Measurements from ENCODE around the gene BABAM1. TPM values are rescaled to one million over a fixed set of nuclear protein-coding genes. Genes with fewer than 3 reads are reported as not detected.
A peak's percentile ranks its signal among the peaks of the same experiment; 100 is the strongest.
"Not testable (repeated sequence)": the region's sequence is repeated elsewhere in the genome, so short reads cannot be mapped to it uniquely, and the experiment has no call there.

Gene BABAM1
- total RNA-seq, 1 donor from 2014 or later, result 125 TPM

DNA sequence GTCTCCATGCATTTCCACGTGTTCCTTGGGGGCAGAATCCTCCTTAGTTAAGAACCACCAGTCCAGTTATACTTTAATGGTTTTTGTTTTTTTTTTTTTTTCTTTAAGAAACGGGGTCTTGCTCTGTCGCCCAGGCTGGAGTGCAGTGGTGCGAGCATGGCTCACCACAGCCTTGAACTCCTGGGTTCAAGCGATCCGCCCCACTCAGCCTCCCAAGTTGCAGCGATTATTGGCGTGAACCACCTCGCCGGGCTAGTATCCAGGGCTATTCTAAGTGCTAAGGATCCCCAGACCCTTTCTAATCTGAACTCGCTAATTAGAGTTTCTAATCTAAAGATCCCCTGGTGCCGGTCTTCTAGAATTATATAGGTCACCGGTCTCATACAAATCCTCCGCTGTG, 26.4 kb downstream of the BABAM1 start:
- TF ChIP-seq, protein P1, sequence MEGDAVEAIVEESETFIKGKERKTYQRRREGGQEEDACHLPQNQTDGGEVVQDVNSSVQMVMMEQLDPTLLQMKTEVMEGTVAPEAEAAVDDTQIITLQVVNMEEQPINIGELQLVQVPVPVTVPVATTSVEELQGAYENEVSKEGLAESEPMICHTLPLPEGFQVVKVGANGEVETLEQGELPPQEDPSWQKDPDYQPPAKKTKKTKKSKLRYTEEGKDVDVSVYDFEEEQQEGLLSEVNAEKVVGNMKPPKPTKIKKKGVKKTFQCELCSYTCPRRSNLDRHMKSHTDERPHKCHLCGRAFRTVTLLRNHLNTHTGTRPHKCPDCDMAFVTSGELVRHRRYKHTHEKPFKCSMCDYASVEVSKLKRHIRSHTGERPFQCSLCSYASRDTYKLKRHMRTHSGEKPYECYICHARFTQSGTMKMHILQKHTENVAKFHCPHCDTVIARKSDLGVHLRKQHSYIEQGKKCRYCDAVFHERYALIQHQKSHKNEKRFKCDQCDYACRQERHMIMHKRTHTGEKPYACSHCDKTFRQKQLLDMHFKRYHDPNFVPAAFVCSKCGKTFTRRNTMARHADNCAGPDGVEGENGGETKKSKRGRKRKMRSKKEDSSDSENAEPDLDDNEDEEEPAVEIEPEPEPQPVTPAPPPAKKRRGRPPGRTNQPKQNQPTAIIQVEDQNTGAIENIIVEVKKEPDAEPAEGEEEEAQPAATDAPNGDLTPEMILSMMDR (conservative IDR thresholded peaks at IDR 0.05; ENCODE audit: low read depth, low read length), result no peak
- no peak for DNase-seq (ENCODE audit: low read depth)
- H3K4me3 ChIP-seq (ENCODE audit: low read depth, low read length), result no peak overlapping the region

DNA sequence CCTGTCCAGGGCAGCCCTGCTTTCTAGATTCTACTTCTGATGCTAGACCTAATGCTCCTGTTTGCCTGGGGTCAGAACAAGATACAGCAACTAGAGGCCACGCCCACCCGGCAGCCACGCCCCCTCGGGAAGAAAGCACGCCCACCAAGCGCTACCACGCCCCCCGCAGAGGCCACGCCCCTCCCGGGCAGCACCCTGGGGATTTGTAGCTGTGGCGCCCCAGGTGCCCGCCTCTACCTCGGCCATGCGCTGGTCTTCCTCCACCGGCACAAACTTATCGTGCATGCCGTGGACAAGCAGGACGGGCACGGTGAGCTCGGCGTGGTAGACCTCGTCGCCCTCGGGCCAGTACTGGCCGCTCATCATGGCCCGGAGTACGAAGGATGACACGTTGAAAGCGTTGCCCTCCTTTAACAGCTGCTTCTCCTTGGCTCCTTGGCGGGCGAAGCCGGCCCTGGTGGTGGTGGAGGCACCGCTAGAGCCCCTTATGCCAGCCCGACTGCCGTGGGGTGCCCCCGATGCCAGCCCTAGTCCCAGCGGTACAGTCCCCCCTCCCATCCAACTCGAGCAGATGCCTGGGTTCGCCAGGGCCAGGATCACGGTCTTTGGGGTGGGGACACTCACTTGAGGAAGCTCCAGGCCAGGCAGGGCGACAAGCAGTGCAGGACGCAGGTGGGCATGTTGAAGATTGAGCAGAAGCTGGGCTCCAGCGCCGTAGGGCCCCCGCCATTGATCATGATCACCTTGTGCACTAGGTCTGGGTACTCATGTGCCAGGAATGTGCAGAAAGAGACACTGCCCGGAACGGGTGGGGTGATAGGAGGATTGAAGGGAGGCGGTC, 27.0 kb downstream of the BABAM1 start:
- H3K4me3 ChIP-seq (ENCODE audit: low read depth, low read length), result no peak overlapping the region
- TF ChIP-seq, protein P1 (conservative IDR thresholded peaks at IDR 0.05; ENCODE audit: low read depth, low read length), result no peak
- no peak for DNase-seq (ENCODE audit: low read depth)

DNA sequence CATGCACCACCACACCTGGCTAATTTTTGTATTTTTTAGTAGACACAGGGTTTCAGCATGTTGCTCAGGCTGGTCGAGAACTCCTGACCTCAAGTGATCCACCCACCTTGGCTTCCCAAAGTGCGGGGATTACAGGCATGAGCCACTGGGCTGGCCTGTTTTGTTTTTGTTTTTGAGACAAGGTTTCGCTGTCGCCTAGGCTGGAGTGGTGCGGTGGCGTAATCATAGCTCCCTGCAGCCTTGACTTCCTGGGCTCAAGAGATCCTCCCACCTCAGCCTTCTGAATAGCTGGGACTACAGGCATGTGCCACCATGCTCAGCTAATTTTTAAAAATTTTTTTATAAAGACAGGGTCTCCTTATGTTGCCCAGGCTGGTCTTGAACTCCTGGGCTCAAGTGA, 28.3 kb downstream of the BABAM1 start:
- H3K4me3 ChIP-seq (ENCODE audit: low read depth, low read length); DNase-seq (ENCODE audit: low read depth): not testable (repeated sequence)

DNA sequence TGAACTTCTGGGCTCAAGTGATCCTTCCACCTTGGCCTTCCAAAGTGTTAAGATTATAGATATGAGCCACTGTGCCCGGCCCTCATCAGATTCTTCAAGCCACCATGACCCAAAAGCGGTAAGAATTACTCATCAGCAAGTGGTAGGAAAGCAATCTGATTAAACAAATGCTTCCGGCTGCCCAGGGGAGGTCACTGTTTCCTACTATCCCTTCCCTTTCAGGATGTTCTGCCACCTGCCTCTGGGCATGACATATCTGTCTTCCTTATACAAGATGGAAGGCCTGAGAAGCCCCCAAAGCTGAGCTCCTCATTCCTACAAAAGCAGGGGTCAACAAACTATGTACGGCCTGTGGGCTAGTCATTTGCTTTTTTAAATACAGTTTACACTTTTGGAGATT, 29.0 kb downstream of the BABAM1 start:
- DNase-seq (ENCODE audit: low read depth), result no peak
- TF ChIP-seq, protein P1 (conservative IDR thresholded peaks at IDR 0.05; ENCODE audit: low read depth, low read length), result peak; percentile 48
- no peak overlapping the region for H3K4me3 ChIP-seq (ENCODE audit: low read depth, low read length)

DNA sequence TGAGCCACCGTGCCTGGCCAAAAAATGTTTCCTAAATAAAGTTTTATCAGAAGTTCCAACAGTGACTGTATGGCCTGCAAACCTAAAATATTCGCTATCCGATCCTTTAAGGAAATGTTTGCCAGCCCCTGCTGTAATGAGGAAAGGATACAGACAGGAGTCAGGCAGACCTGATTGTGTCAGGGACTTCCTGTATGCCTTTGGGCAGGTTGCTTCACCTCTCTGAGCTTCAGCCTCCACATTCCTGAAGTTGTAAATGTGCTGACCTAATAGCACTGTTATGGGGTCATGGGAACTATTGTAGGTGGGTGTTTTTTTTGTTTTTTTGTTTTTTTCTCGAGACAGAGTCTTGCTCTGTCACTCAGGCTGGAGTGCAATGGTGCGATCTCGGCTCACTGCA, 29.7 kb downstream of the BABAM1 start:
- TF ChIP-seq, protein P1 (conservative IDR thresholded peaks at IDR 0.05; ENCODE audit: low read depth, low read length), result no peak
- H3K4me3 ChIP-seq (ENCODE audit: low read depth, low read length), result no peak overlapping the region
- no peak for DNase-seq (ENCODE audit: low read depth)

DNA sequence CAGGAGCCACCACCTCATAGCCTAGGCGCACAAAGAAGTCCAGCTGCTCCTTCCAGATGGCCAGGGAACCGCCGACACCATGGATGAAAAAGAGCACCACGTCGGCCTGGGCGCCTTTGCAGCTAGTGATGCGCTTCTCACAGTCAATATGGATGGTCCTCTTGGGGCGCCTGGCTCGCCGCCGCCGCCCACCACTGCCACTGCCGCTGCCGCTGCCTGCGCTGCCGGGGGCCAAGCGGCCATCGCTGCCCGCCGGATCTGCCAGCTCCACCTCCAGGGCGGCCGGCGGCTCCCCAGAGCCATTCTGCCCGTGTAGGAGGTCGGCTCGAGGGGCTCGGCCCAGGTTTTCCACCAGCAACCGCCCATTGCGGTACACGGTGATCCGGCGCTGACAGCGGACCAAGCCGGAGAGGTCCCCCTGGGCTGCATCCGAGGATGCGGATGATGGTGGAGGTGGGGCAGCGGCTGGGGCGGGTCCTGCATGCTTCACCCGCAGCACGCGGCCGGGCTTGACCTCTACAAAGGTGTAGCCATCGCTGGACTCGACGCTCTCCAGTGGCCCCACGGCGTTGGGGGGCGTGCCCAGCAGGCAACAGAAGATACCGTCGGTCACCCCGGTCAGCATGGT, 33.9 kb downstream of the BABAM1 start:
- no peak for DNase-seq (ENCODE audit: low read depth)
- no peak overlapping the region for H3K4me3 ChIP-seq (ENCODE audit: low read depth, low read length)
- TF ChIP-seq, protein P1 (conservative IDR thresholded peaks at IDR 0.05; ENCODE audit: low read depth, low read length), result no peak

DNA sequence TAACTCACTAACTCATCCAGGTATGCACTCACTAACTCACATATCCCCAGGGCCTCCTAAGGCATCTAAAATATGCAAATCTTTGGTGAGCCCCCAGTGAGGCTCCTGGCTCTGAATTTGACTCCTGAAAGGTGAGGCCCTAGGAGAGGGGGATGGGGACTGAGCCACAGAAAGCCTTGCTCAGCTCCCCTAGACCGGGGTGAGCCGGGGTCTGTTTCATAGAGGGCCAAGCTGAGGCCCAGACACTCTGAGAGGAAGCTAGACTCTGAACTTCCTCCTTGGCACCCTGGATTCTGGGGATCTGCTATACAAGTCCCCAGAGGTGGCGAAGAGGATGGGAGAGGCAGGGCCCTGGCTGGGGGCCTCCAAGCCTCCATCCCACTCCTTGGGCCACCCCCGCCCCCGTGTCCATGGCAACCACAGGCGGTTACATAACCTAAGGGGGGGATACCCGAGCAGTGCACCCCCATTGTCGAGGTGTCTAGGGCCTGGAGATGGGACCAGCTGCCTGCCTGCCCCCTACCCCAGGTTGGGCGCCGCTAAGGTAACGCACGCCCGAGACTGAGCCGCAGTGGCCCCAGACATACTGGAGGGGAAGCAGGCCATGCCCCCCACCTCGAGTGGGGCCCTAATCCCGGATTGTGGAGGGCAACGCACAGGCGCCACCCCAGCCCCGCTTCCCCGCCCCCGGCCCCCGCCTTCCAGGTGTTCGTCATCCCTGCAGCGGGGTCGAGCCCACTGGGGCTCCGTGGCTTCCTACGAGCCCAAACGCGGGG, 35.3 kb downstream of the BABAM1 start:
- TF ChIP-seq, protein P1 (conservative IDR thresholded peaks at IDR 0.05; ENCODE audit: low read depth, low read length), result no peak
- DNase-seq (ENCODE audit: low read depth), result no peak
- peak overlapping the region; percentile 86 for H3K4me3 ChIP-seq (ENCODE audit: low read depth, low read length)
